Spleen (tissue), 11 donors: Measurements from ENCODE around the gene CD302. TPM values are rescaled to one million over a fixed set of nuclear protein-coding genes. Genes with fewer than 3 reads are reported as not detected.

Experiments used
- DNase-seq: peaks from one replicate; pipeline ENCODE4 v3.0.0-alpha.2; 2020
- H3K27ac ChIP-seq, 8 donors: fragments of 200-600 bp; sonication (generic) in 7 of 8; 1 replicate in 4 of 8; 2 replicates in 4 of 8; pipeline versions ENCODE4 v1.5.0 to v1.8.0; 2016 to 2021; ENCODE audit warnings: inconsistent platforms in 4 of 8, mild to moderate bottlenecking in 4 of 8, moderate library complexity in 1 of 8
- H3K27me3 ChIP-seq, 7 donors: fragments of 200-600 bp; sonication (generic) in 6 of 7; replicated peaks in 1 of 7; 1 replicate in 4 of 7; 2 replicates in 3 of 7; pipeline versions ENCODE4 v1.5.0 to v1.8.0; 2016 to 2021; ENCODE audit warnings: inconsistent platforms in 3 of 7, mild to moderate bottlenecking in 1 of 7
- H3K36me3 ChIP-seq, 6 donors: fragments of 200-600 bp; sonication (generic) in 5 of 6; 1 replicate in 4 of 6; 2 replicates in 2 of 6; pipeline versions ENCODE4 v1.5.0 to v1.8.0; 2016 to 2021; ENCODE audit warnings: inconsistent platforms in 2 of 6
- H3K4me1 ChIP-seq, 6 donors: fragments of 200-600 bp; sonication (generic) in 5 of 6; 1 replicate in 3 of 6; 2 replicates in 3 of 6; pipeline versions ENCODE4 v1.5.0 to v1.8.0; 2016 to 2021; ENCODE audit warnings: inconsistent platforms in 3 of 6
- H3K4me3 ChIP-seq, 8 donors: fragments of 200-600 bp; sonication (generic) in 7 of 8; 1 replicate in 4 of 8; 2 replicates in 4 of 8; pipeline versions ENCODE4 v1.5.0 to v1.8.0; 2016 to 2021; ENCODE audit warnings: inconsistent platforms in 4 of 8, mild to moderate bottlenecking in 4 of 8, moderate library complexity in 2 of 8
- H3K9me3 ChIP-seq, 8 donors: fragments of 200-600 bp; sonication (generic) in 7 of 8; 1 replicate in 4 of 8; 2 replicates in 4 of 8; pipeline versions ENCODE4 v1.5.0 to v1.8.0; 2016 to 2021; ENCODE audit warnings: inconsistent platforms in 4 of 8
- CTCF ChIP-seq, 11 experiments: fragments of 200-600 bp in 7 of 11; fragments of 450-650 bp in 4 of 11; sonication (generic) in 4 of 11; IDR thresholded peaks in 8 of 11; conservative IDR thresholded peaks in 3 of 11; 1 replicate in 7 of 11; 2 replicates in 4 of 11; pipeline versions ENCODE4 v1.4.0 to v1.8.0; 2016 to 2021; ENCODE audit warnings: antibody characterized with exemption in 11 of 11, inconsistent platforms in 4 of 11, mild to moderate bottlenecking in 1 of 11
- POLR2A ChIP-seq, 3 donors: fragments of 450-650 bp; IDR thresholded peaks; one replicate each; pipeline ENCODE4 v1.5.1; 2017; ENCODE audit warnings: antibody characterized with exemption in 3 of 3, mild to moderate bottlenecking in 1 of 3
- POLR2AphosphoS5 ChIP-seq, 3 donors: sonication (generic); formaldehyde crosslinking; IDR thresholded peaks; one replicate each; pipeline ENCODE4 v1.5.1; 2017; ENCODE audit warnings: antibody characterized with exemption in 3 of 3
- WGBS, 5 donors: extraction: QIAGEN DNeasy Blood & Tissue Kit in 3 of 5; methylation state at CpG; one replicate each; pipeline versions ENCODE4 v1.1.5 to v1.1.7; 2013 to 2018; 5-methylcytosine and 5-hydroxymethylcytosine counted together
- intact Hi-C: fragments of 100-400 bp; cut with DNase I; formaldehyde crosslinking; loops from one replicate; pipeline ENCODE4 v1.15.0; 2023; ENCODE audit warnings: low total_unique reads
- polyA plus RNA-seq, 3 donors: library from polyadenylated mRNA; stranded (reverse); fragments of 200-250 nt; gene quantifications; one replicate each; pipeline ENCODE4 v1.2.1, GENCODE V29; 2013
- total RNA-seq, 7 donors: library from RNA; depleted of rRNA in 3 of 7; stranded (reverse); fragments of >200 nt in 3 of 7; fragmentation: NEBNext Ultra II Directional in 4 of 7; extraction: Animal tissue kit (Norgen Biotek cat#: 25700) in 4 of 7; gene quantifications; one replicate each; pipeline versions ENCODE4 v1.1.0 to v1.2.1, GENCODE V29; 2016 to 2021
- donor health status: healthy with polysubstance abuse.
- donor health status: DM: no; HTN: no; CAD: no; lungs with moderate emphysema.
- donor health status: DM: no; HTN: no; CAD: no.
- donor health status: Bipolar disorder and iron deficiency.
- donor health status: healthy.
- donor health status: DM: no; HTN: no; CAD: no.
- donor health status: DM: yes; HTN: yes; CAD: no.

The CD302 gene
- total and polyA plus RNA-seq, 10 donors = 8.6 to 103 (median 46.0) TPM

DNA sequence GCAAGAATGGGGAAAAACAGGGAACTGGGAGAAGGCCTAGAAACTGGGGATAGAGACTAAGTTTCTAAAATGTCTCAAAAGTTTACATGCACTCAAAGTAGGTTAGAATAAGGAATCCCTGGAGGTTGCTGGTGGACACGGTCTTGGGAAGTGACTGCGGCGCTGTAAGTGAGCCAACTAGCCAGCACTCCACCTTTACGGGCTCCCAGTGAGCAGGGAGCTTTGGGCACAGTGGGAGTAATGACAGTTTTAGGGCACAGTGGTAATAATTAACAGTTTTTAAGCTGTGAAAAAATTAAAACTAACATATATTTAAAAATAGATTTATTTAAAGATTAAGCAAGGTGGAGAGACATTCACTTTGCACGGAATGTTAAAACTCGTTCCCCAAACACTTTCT lies 20.9 kb upstream of the CD302 start:
- Histone ChIP-seq H3K36me3 (peaks cover 0 to 82% (median 23%) of the 10 kb centered on the region in 6 donors), H3K9me3 (no peaks in the 10 kb centered on the region), H3K27ac (no peak overlapping the region), H3K4me3 (no peak overlapping the region), H3K27me3 (no peaks in the 10 kb centered on the region), H3K4me1 (no peaks in the 10 kb centered on the region)
- intact Hi-C loops = no loop called here
- DNase-seq = no peak
- whole genome bisulfite sequencing, 5 donors = 80 to 95% (median 81%) methylated on average over 6 of the region's 6 CpGs
- TF ChIP-seq CTCF (IDR thresholded peaks at IDR 0.05 in 8 of 11, conservative IDR thresholded peaks at IDR 0.05 in 3 of 11) (no peak), POLR2A (IDR thresholded peaks at IDR 0.05) (no peak), POLR2AphosphoS5 (IDR thresholded peaks at IDR 0.05) (no peak)

- TF ChIP-seq POLR2A (IDR thresholded peaks at IDR 0.05) (no peak), CTCF (IDR thresholded peaks at IDR 0.05 in 8 of 11, conservative IDR thresholded peaks at IDR 0.05 in 3 of 11) (no peak), POLR2AphosphoS5 (IDR thresholded peaks at IDR 0.05) (no peak)
- WGBS, 5 donors = 48 to 56% (median 51%) methylated on average over 1 of the region's 1 CpG
- peak overlapping the region in 4 of 8 donors; percentile 9 to 74 (median 44) for H3K27ac ChIP-seq
- H3K9me3 ChIP-seq = no peaks in the 10 kb centered on the region
- no peak for DNase-seq
- no peak overlapping the region for H3K4me3 ChIP-seq
- H3K36me3 ChIP-seq = peaks cover 0 to 80% (median 22%) of the 10 kb centered on the region in 6 donors
- intact Hi-C loops = no loop called here
- no peaks in the 10 kb centered on the region for H3K27me3 ChIP-seq
- no peaks in the 10 kb centered on the region for H3K4me1 ChIP-seq
Measured at GRCh38 chr2:159817283-159817682, 19.3 kb upstream of the CD302 start.

GRCh38 chr2:159811232-159811631 lies 13.2 kb upstream of the CD302 start:
- no peaks in the 10 kb centered on the region for H3K4me1 ChIP-seq
- peaks cover 0 to 77% (median 26%) of the 10 kb centered on the region in 6 donors for H3K36me3 ChIP-seq
- no peak overlapping the region for H3K27ac ChIP-seq
- 92 to 97% (median 95%) methylated on average over 4 of the region's 4 CpGs for WGBS, 5 donors
- no peaks in the 10 kb centered on the region for H3K9me3 ChIP-seq
- H3K4me3 ChIP-seq = no peak overlapping the region
- no peaks in the 10 kb centered on the region for H3K27me3 ChIP-seq
- DNase-seq = no peak
- no peak for TF ChIP-seq POLR2A (IDR thresholded peaks at IDR 0.05)
- TF ChIP-seq POLR2AphosphoS5 (IDR thresholded peaks at IDR 0.05) = no peak
- no peak for TF ChIP-seq CTCF (IDR thresholded peaks at IDR 0.05 in 8 of 11, conservative IDR thresholded peaks at IDR 0.05 in 3 of 11)
- intact Hi-C loops = no loop called here

DNA sequence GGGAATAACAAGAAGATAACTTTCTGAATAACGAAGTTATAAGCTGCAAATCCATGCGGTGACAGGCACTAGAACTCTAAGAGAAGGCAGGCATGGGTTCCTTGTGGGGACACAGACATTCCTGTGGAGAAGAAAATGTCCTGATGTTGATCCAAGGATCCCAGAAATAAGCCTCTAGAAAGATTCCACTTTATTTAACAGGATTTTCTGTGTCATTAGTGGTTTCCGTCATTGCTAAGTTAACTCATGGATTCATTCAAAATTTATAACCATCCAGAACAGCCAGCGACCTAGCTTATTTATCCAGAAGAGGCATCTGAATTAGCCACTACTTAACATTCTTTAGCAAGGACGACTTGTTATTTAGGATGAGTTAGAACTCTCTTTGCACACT lies 10.0 kb upstream of the CD302 start:
- Histone ChIP-seq H3K36me3 (peaks cover 0 to 70% (median 12%) of the 10 kb centered on the region in 6 donors), H3K27me3 (no peaks in the 10 kb centered on the region), H3K27ac (no peak overlapping the region), H3K4me3 (no peak overlapping the region), H3K9me3 (no peaks in the 10 kb centered on the region), H3K4me1 (peaks cover 0 to under 1% (median 0%) of the 10 kb centered on the region in 6 donors)
- WGBS, 5 donors = 82 to 94% (median 91%) methylated on average over 5 of the region's 5 CpGs
- no peak for TF ChIP-seq CTCF (IDR thresholded peaks at IDR 0.05 in 8 of 11, conservative IDR thresholded peaks at IDR 0.05 in 3 of 11)
- TF ChIP-seq POLR2AphosphoS5 (IDR thresholded peaks at IDR 0.05) = no peak
- TF ChIP-seq POLR2A (IDR thresholded peaks at IDR 0.05) = no peak
- intact Hi-C loops = no loop called here
- DNase-seq = no peak
